GM19043 (cell line): ENCODE data around the gene TBC1D20.
A peak's percentile ranks its signal among the peaks of the same experiment; 100 is the strongest.

Experiments used
- ATAC-seq: cut with Tn5 transposase; IDR thresholded peaks from one replicate; pipeline ENCODE4 v1.9.1; 2021; ENCODE audit warnings: low read depth; ENCODE audit not compliant: unreplicated experiment

TBC1D20 gene

DNA sequence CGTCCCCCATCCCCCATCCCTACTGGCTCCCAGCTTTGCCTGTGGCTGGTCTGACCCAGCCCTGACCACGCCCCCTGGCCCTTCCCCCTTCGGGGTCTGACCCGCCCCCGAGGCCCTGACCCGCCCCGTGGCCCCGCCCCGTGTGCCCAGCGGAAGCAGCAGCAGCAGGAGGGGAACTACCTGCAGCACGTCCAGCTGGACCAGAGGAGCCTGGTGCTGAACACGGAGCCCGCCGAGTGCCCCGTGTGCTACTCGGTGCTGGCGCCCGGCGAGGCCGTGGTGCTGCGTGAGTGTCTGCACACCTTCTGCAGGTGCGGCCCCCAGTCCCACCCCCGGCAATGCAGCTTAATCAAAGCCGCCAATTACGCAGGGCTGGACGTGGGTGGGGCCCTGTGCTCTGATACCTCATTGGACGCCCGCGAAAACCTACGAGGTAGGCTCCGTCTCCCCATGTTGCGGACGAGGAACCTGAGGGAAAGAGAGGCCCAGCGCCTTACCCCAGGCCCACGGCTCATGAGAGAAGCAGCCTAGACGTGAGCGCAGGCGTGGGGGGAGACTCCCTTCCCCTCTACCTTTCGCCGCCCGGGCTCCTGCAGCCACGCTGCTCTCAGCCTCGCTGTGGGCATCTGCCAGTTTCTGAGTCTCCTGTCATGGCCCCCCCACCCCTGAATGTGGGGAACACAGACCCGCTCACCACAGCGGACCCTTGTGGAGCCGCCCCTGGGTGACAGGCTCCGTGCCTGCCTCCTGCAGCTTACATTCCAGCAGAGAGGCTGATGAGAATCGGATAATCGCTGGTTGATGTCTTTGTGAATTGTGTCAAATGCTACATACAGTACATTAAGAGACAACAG is 41.4 kb downstream of the TBC1D20 start:
- no peak for ATAC-seq

GRCh38 chr20:420166-420620 is 42.1 kb downstream of the TBC1D20 start:
- no peak for ATAC-seq

GRCh38 chr20:419556-420165 is 42.7 kb downstream of the TBC1D20 start:
- ATAC-seq, result no peak

DNA sequence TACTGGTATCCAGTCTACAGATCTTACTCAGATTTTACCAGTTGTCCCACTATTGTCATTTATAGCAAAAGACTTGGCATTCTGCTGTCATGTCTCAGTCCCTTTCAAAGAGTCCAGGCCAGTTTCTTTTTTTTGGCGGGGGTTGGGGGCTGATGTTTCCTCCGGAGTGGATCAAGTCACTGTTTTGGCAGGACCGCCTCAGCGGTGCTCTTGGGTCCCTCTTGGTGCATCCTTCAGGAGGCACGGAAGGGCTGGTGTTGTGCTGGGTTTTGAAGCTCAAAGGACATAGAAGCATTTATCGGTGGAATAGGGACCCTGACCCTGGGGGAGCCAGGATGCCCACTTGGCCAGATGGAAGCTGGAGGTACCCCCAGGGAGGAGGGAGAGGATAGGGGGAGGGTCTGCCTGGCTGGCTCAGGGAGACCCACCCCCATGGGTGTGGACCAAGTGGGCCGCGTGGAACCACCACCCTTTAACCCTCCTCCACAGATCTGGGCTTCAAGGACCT is 43.4 kb downstream of the TBC1D20 start:
- no peak for ATAC-seq

- no peak for ATAC-seq
These were observed 44.5 kb downstream of the TBC1D20 start for GRCh38 chr20:417801-418342.

DNA sequence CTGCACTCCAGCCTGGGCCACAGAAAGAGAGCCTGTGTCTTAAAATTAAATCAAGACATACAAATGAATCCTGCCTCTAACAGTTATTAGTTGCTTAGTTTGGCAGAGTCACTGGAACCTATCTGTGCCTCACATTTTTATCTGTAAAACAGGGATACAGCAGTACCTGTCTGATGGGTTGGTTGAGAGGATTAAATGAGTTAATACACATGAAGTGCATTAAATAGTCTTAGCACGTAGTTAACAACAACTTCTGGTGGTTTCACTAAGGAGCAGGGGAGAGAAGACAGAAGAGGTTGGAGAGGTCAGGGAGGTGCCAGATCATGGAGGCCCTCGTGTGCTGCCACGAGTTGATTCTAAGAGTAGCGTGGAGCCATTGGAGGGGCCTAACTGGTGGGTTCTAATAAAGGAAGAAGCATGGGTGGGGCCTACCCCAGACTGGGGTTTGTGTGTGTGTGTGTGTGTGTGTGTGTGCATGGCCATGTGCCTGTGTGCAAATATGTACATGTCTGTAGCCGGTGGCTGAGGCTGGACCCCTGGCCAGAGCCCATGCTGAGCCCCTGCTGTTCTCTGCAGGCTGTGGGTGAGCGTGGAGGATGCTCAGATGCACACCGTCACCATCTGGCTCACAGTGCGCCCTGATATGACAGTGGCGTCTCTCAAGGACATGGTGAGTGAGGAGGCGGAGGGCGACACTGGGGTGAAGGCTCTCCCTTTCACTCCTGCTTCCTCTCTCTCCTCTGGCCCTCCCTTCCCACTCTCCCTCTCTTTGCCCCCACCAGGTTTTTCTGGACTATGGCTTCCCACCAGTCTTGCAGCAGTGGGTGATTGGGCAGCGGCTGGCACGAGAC is 45.2 kb downstream of the TBC1D20 start:
- ATAC-seq, result no peak

DNA sequence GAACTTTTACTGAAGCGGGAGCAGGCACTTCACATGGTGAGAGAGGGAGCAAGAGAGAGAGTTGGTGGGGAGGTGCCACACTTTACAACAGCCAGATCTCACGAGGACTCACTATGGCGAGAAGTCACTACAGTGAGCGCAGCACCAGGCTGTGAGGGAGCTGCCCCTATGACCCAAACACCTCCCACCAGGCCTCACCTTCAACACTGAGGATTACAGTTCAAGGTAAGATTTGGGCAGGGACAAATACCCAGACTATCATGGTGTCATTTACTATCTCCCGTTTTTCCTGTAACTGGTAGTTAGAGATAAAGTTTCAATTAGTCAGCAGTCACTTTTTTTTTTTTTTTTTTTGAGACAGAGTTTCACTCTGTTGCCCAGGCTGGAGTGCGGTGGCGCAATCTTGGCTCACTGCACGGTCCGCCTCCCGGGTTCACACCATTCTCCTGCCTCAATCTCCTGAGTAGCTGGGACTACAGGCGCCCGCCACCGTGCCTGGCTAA is 46.5 kb downstream of the TBC1D20 start:
- ATAC-seq, result no peak

- ATAC-seq, result no peak
These were observed 48.2 kb downstream of the TBC1D20 start for GRCh38 chr20:414161-414560.

DNA sequence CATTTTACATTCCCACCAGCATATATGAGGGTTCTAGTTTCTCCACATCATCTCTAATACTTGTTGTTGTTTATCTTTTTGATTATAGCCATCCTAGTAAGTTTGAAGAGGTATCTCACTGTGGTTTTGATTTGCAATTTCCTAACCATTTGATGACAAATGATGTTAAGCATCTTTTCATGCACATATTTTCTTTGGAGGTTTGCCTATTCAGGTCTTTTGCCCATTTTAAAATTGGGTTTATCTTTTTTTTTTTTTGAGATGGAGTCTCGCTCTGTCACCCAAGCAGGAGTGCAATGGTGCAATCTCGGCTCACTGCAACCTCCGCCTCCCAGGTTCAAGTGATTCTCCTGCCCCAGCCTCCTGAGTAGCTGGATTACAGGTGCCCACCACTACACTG is 50.3 kb downstream of the TBC1D20 start:
- no peak for ATAC-seq

DNA sequence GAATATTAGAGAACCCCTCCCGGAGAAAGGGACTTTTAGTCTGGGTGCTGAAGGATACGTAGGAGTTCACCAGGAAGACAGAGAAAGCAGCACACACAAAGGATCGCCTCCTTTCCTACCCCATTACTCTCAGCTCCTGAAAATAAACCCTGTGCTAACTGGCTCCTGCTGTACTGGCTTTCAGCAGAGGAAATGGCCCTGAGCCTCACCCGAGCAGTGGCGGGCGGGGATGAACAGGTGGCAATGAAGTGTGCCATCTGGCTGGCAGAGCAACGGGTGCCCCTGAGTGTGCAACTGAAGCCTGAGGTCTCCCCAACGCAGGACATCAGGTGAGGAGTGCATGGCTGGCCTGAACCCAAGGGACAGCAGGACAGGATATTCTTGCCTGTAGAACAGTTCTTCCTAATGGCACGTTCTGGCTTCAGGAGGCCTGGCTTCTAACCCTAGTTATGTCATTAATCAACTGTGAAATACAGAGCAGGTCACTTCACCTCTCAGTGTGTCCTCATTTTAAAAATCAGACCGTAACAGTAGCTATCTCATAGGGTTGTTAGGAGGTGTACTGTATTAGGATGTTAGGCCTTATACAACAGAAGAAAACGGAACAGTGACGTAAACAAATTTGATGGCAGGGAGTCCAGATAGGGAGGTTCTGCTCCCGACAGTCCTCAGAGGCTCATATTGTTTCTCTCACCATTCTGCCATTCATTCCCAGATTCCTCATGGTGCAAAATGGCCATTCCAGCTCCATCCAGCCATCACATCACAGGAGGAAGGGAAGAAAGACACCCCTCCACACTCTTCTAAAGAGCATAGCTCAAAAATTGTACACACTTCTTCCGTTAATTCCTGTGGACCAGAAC is 52.4 kb downstream of the TBC1D20 start:
- no peak for ATAC-seq

- peak; percentile 11 for ATAC-seq
These were observed 53.3 kb downstream of the TBC1D20 start for GRCh38 chr20:408843-409696.

DNA sequence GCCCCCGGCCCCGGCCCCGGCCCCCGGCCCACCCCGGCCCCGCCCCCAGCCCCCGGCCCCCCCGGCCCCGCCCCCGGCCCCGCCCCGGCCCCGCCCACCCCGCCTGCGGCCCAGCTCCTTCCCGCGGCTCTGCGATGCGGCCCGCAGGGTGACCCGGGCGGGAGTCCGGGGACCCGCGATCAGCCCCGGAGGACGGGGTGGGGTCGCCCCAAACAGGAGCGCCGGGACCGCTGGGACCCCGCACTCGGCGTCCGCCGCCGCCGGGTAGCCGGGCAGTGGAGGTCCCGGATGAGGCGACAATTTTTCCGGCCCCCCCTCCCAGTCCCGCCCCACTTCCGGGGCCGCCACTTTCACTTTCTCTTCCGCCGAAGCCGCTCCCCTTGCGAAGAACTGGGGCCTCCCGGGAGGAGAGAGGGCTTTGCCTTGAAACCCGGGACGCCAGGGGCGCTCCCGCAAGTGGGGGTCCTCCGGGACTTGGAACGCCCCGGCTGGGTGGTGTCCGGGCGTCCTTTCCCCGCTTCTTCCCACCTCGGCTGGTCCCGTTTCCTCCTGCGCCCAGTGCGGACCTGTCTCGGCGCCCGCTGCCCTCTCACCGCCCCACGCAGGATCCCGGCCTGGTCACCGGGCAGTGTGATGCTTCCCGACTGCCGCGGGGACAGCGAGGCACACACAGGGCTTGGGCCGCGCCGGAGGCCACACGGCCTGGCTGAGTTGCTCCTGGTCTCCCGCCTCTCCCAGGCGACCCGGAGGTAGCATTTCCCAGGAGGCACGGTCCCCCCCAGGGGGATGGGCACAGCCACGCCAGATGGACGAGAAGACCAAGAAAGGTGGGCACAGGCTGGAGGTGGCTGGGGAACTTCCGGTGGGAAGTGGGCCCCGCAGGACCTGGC is 54.1 kb downstream of the TBC1D20 start, which contains the start of gene RBCK1:
RBCK1 (plus strand) TSS at position 347 of the 890 bp plus-strand sequence; CDS start at position 806, 459 bp downstream.
- peak; percentile 60 for ATAC-seq

DNA sequence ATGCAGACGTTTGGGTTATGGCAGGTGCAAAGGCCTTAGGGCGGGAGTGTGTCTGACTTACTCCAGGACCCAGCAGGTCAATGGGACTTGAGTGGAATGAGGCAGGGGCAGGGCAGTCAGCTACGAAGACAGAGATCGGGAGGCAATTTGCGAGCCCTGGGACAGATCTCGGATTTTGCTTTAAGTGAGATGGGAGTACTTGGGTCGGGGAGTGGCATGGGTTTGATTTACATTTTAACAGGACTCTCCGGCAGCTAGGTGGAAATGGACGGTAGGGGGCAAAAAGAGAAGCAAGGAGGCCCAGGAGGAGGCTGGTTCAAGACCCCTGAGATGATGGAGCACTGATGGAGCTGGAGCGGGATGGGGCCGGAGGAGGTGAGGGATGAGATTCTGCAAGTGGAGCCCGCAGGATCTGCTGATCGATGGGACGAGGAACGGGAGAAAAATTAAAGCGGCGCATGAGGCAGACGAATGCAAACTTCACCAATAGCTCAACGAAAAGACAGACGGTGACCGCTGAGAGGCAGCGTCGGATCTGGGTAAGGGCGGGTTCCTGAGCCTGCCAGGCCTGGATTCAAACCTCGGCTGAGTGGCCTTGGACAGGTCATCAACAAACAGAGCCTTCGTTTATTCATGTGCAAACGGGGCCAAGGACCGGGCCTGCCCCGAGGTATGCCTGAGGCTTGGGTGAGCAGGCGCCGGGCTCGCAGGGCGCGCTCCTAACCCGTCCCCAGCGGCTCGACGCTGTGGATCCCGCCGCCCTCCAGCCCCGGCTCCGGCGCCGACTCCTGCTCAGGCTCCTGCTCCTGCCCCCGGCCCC is 55.0 kb downstream of the TBC1D20 start:
- ATAC-seq, result peak; percentile 54

DNA sequence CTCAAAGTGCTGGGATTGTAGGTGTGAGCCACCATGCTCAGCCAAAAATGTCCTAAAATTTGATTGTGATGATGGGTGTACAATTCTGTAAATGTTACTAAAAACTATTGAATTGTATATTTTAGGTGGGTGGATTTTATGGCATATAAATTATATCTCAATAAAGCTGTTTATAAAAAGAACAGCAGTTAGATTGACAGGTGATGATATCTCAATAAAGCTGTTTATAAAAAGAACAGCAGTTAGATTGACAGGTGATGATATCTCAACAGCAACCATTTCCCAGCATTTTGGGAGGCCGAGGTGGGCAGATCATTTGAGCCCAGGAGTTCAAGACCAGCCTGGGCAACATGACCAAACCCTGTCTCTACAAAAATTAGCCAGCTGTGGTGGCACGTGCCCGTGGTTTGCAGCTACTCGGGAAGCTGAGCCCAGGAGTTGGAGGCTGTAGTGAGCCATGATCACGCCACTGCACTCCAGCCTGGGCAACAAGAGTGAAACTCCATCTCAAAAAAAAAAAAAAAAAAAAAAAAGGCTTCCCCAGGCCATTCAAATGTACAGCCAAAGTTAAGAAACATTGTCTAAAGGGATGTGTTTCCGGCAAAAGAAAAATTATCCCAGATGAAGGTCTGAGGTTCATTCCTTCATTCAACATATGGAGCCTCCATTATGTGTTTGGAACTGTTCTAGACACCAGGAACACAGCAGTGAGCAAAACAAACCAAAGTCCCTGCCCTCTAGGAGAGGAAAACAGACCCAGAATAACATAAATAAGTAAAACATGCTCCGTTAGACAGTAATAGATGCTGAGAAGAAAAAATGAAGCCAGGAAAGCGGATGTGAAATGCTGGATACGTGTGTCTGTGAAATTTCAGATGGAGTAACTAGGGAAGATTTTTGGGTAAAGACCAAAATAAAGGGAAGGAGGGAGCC is 55.9 kb downstream of the TBC1D20 start:
- ATAC-seq, result no peak

DNA sequence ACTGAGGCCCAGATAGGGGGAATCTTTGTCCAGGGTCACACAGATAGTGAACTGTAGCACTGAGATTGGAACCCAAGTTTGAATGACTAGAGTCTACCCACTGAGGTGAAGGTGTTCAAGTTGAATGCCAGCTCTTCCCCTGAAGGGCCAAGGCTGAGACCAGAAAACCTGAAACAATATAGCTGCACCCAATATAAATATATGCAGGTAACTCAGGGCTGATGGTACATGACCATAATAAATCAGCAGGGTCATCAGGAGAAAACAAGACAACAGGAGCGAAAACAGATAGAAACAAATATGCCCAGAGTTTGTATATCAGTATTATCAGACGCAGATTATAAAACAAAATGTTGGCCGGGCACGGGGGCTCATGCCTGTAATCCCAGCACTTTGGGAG is 58.2 kb downstream of the TBC1D20 start:
- no peak for ATAC-seq

GRCh38 chr20:403582-403957 is 58.8 kb downstream of the TBC1D20 start:
- no peak for ATAC-seq
